Measurements from ENCODE around the gene DNAH9.

The DNAH9 gene

GRCh38 chr17:11555530-11555929 lies 42.7 kb upstream of the DNAH9 start:
- ChIA-PET POLR2A (no interaction called here), CTCF (no interaction called here)
- no peak for TF ChIP-seq CTCF (IDR thresholded peaks at IDR 0.05; ENCODE audit: control extremely low read depth, extremely low read depth, low read depth, missing control alignments)
- no peak for DNase-seq (ENCODE audit: extremely low spot score)

GRCh38 chr17:11557727-11558452 lies 40.4 kb upstream of the DNAH9 start:
- ChIA-PET CTCF (no interaction called here), POLR2A (no interaction called here)
- DNase-seq (ENCODE audit: extremely low spot score) = no peak
- no peak for TF ChIP-seq CTCF (IDR thresholded peaks at IDR 0.05; ENCODE audit: control extremely low read depth, extremely low read depth, low read depth, missing control alignments)

- no peak for TF ChIP-seq CTCF (IDR thresholded peaks at IDR 0.05; ENCODE audit: control extremely low read depth, extremely low read depth, low read depth, missing control alignments)
- POLR2A ChIA-PET = no interaction called here
- CTCF ChIA-PET = no interaction called here
- DNase-seq (ENCODE audit: extremely low spot score) = no peak
Measured at GRCh38 chr17:11558681-11559234, 39.5 kb upstream of the DNAH9 start.

GRCh38 chr17:11559601-11560000 lies 38.7 kb upstream of the DNAH9 start:
- CTCF ChIA-PET = no interaction called here
- POLR2A ChIA-PET = no interaction called here
- DNase-seq (ENCODE audit: extremely low spot score) = no peak
- no peak for TF ChIP-seq CTCF (IDR thresholded peaks at IDR 0.05; ENCODE audit: control extremely low read depth, extremely low read depth, low read depth, missing control alignments)

GRCh38 chr17:11561281-11561680 lies 37.0 kb upstream of the DNAH9 start:
- no peak for DNase-seq (ENCODE audit: extremely low spot score)
- no peak for TF ChIP-seq CTCF (IDR thresholded peaks at IDR 0.05; ENCODE audit: control extremely low read depth, extremely low read depth, low read depth, missing control alignments)
- ChIA-PET CTCF (no interaction called here), POLR2A (no interaction called here)

GRCh38 chr17:11561702-11562101 lies 36.6 kb upstream of the DNAH9 start:
- no peak for DNase-seq (ENCODE audit: extremely low spot score)
- POLR2A ChIA-PET = no interaction called here
- CTCF ChIA-PET = no interaction called here
- TF ChIP-seq CTCF (IDR thresholded peaks at IDR 0.05; ENCODE audit: control extremely low read depth, extremely low read depth, low read depth, missing control alignments) = no peak

Measured in GM10248 (cell line).